Upper lobe of left lung (tissue), 4 donors: ENCODE results near the gene FCER2.

Experiments
- CTCF ChIP-seq, 6 experiments: fragments of 450-650 bp in 4 of 6; fragments of 200-600 bp in 2 of 6; sonication (generic) in 2 of 6; IDR thresholded peaks; one replicate each; pipeline ENCODE4 v1.5.1; 2016 to 2019; ENCODE audit warnings: antibody characterized with exemption in 6 of 6
- EP300 ChIP-seq, 4 donors: sonication (generic); formaldehyde crosslinking; IDR thresholded peaks; one replicate each; pipeline ENCODE4 v1.5.1; 2017; ENCODE audit warnings: antibody characterized with exemption in 4 of 4, control low read depth in 2 of 4
- POLR2AphosphoS5 ChIP-seq, 2 donors: sonication (generic); formaldehyde crosslinking; IDR thresholded peaks; one replicate each; pipeline ENCODE4 v1.5.1; 2017; ENCODE audit warnings: antibody characterized with exemption in 2 of 2

GRCh38 chr19:7676854-7677253, 25.1 kb downstream of the FCER2 start, which contains the start of gene MCEMP1:
- TF ChIP-seq EP300 (IDR thresholded peaks at IDR 0.05) (no peak), CTCF (IDR thresholded peaks at IDR 0.05) (no peak), POLR2AphosphoS5 (IDR thresholded peaks at IDR 0.05) (peak; percentile 10 to 47)
